ENCODE results near the gene TAPBP. TPM values are rescaled to one million over a fixed set of nuclear protein-coding genes. Genes with fewer than 3 reads are reported as not detected.

Gene TAPBP
- total and polyA plus RNA-seq, 3 donors from 2014 or later, result 34.6 to 128 (median 76.5) TPM

DNA sequence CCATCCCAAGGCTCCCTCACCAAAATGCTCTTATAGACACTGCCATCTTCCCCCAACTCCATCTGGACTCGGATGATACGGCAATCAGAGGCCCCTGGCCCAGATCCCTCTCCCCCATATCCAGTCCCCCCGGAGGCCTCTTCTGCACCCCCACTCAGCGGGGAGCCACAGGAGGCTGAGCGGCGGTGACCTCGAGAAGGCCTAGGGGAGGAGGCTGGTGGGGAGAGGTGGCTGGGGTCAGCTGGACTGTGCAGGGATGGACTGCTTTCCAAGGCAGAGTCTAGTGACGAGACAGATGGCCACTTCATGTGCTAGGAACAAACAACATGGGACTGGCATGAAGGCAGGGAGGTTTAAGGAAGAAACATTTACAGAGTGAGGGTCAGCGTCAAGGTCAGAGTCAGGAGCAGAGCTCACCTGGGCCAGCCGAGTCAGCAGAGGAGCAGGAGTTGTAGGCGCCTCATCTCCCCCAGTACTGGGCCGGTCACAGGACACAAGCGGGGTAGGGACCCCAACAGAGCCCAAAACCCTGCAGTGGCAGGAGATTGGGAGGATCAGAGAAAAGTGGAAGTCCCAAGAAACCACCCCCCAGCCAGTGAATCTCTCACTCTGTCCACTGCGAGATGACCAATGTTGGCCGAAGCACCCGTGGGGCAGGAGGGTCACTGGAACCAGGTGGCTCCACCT lies 20.7 kb downstream of the TAPBP start:
- no peak for DNase-seq
- Histone ChIP-seq H3K27me3 (no peaks in the 10 kb centered on the region), H3K9me3 (no peaks in the 10 kb centered on the region), H3K4me3 (no peak overlapping the region), H3K27ac (no peak overlapping the region), H3K36me3 (ENCODE audit: low read depth, missing control alignments) (no peaks in the 10 kb centered on the region), H3K4me1 (peaks cover 20% of the 10 kb centered on the region)
- WGBS, 2 donors, result 82 to 83% methylated on average over 16 of the region's 16 CpGs
- intact Hi-C loops (cut with DNase I; ENCODE audit: low total_unique reads), result no loop called here
- TF ChIP-seq POLR2A (IDR thresholded peaks at IDR 0.05), result no peak
- TF ChIP-seq CTCF (IDR thresholded peaks at IDR 0.05), result no peak

GRCh38 chr6:33290459-33290858 lies 23.4 kb downstream of the TAPBP start:
- Histone ChIP-seq H3K4me3 (no peak overlapping the region), H3K36me3 (ENCODE audit: low read depth, missing control alignments) (no peaks in the 10 kb centered on the region), H3K4me1 (peaks cover 12% of the 10 kb centered on the region), H3K9me3 (no peaks in the 10 kb centered on the region), H3K27ac (no peak overlapping the region), H3K27me3 (no peaks in the 10 kb centered on the region)
- intact Hi-C loops (cut with DNase I; ENCODE audit: low total_unique reads), result no loop called here
- no peak for DNase-seq
- no peak for TF ChIP-seq POLR2A (IDR thresholded peaks at IDR 0.05)
- TF ChIP-seq CTCF (IDR thresholded peaks at IDR 0.05), result no peak
- 31 to 56% methylated on average over 6 to 7 of the region's 7 CpGs for WGBS, 2 donors

- no peak for DNase-seq
- no peaks in the 10 kb centered on the region for H3K36me3 ChIP-seq (ENCODE audit: low read depth, missing control alignments)
- WGBS, 2 donors, result 1 to 2% methylated on average over 12 to 14 of the region's 14 CpGs
- H3K4me3 ChIP-seq, result peak overlapping the region; percentile 75 to 79
- peaks cover 12% of the 10 kb centered on the region for H3K4me1 ChIP-seq
- H3K27me3 ChIP-seq, result no peaks in the 10 kb centered on the region
- intact Hi-C loops (cut with DNase I; ENCODE audit: low total_unique reads), result loop anchor here (2.0 kb wide), 1 partner anchor 17 kb away; the partner anchor contains the start of gene RPS18
- TF ChIP-seq CTCF (IDR thresholded peaks at IDR 0.05) (no peak), POLR2A (IDR thresholded peaks at IDR 0.05) (no peak)
- H3K9me3 ChIP-seq, result no peaks in the 10 kb centered on the region
- H3K27ac ChIP-seq, result peak overlapping the region; percentile 77 to 88
Observed at GRCh38 chr6:33289784-33290315, 24.0 kb downstream of the TAPBP start.

GRCh38 chr6:33288921-33289783 lies 24.7 kb downstream of the TAPBP start, which contains the start of the genes PFDN6 and WDR46:
TSS of gene PFDN6 (plus strand) at chr6:33289601. CDS start at chr6:33289857, 256 bp downstream.
TSS of gene WDR46 (minus strand) at chr6:33289239. CDS start at chr6:33289170, 69 bp downstream.
- H3K27me3 ChIP-seq, result no peaks in the 10 kb centered on the region
- TF ChIP-seq POLR2A (IDR thresholded peaks at IDR 0.05) (no peak), CTCF (IDR thresholded peaks at IDR 0.05) (no peak)
- peaks cover 12% of the 10 kb centered on the region for H3K4me1 ChIP-seq
- H3K4me3 ChIP-seq, result peak within 1 kb of the TSS; percentile 75 to 79
- H3K27ac ChIP-seq, result peak within 1 kb of the TSS; percentile 77 to 88
- H3K9me3 ChIP-seq, result no peaks in the 10 kb centered on the region
- WGBS, 2 donors, result 0 to 1% methylated on average over 40 to 43 of the region's 43 CpGs
- intact Hi-C loops (cut with DNase I; ENCODE audit: low total_unique reads), result loop anchor here (2.0 kb wide), 1 partner anchor 16 kb away; the partner anchor contains the start of gene RPS18
- DNase-seq, result peak; percentile 95
- H3K36me3 ChIP-seq (ENCODE audit: low read depth, missing control alignments), result no peaks in the 10 kb centered on the region

All from testis (tissue), 3 donors.